ENCODE data around the gene LUC7L3.

LUC7L3 gene

DNA sequence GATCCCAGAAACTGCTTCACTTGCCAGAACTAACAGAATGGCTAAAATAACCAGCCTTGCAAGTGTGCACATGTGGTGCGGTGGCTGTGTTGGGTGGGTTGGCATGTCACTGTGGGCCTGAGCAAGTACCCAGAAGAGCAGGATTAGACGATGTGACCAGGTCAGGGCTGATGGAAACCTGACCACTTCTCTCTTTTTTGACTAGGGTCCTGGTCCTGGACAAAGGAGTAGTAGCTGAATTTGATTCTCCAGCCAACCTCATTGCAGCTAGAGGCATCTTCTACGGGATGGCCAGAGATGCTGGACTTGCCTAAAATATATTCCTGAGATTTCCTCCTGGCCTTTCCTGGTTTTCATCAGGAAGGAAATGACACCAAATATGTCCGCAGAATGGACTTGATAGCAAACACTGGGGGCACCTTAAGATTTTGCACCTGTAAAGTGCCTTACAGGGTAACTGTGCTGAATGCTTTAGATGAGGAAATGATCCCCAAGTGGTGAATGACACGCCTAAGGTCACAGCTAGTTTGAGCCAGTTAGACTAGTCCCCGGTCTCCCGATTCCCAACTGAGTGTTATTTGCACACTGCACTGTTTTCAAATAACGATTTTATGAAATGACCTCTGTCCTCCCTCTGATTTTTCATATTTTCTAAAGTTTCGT, 28.4 kb upstream of the LUC7L3 start:
- H3K27me3 ChIP-seq (ENCODE audit: low read length): no peaks in the 10 kb centered on the region
- no peak for TF ChIP-seq EZH2phosphoT487 (conservative IDR thresholded peaks at IDR 0.05; ENCODE audit: low read length)
- TF ChIP-seq, protein P1, sequence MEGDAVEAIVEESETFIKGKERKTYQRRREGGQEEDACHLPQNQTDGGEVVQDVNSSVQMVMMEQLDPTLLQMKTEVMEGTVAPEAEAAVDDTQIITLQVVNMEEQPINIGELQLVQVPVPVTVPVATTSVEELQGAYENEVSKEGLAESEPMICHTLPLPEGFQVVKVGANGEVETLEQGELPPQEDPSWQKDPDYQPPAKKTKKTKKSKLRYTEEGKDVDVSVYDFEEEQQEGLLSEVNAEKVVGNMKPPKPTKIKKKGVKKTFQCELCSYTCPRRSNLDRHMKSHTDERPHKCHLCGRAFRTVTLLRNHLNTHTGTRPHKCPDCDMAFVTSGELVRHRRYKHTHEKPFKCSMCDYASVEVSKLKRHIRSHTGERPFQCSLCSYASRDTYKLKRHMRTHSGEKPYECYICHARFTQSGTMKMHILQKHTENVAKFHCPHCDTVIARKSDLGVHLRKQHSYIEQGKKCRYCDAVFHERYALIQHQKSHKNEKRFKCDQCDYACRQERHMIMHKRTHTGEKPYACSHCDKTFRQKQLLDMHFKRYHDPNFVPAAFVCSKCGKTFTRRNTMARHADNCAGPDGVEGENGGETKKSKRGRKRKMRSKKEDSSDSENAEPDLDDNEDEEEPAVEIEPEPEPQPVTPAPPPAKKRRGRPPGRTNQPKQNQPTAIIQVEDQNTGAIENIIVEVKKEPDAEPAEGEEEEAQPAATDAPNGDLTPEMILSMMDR (IDR thresholded peaks at IDR 0.05; ENCODE audit: insufficient read depth, low read length, poor library complexity, severe bottlenecking): no peak
- no peak overlapping the region for H3K4me2 ChIP-seq (ENCODE audit: low read depth, low read length, poor library complexity, severe bottlenecking)
- no peak overlapping the region for H3K27ac ChIP-seq (ENCODE audit: low read depth, low read length)
- no peak overlapping the region for H3K9ac ChIP-seq (ENCODE audit: low read length)
- no peaks in the 10 kb centered on the region for H3K9me2 ChIP-seq (replicated peaks; ENCODE audit: insufficient read depth, low read length)
- H3K79me2 ChIP-seq (ENCODE audit: insufficient read depth, low read length): no peaks in the 10 kb centered on the region
- peaks cover 6% of the 10 kb centered on the region; the same call in 1 of the 2 replicates for H3K36me3 ChIP-seq (ENCODE audit: low read length)
- no peak overlapping the region for H2AFZ ChIP-seq (ENCODE audit: low read depth, low read length, severe bottlenecking)
- H3K4me3 ChIP-seq (ENCODE audit: insufficient read depth, low read length, poor library complexity, severe bottlenecking): no peak overlapping the region
- no peaks in the 10 kb centered on the region for H3F3A ChIP-seq (ENCODE audit: insufficient read depth)
- no peaks in the 10 kb centered on the region for H3K9me3 ChIP-seq (ENCODE audit: insufficient read depth, low read length)
- no peaks in the 10 kb centered on the region for H4K20me1 ChIP-seq (ENCODE audit: low read depth, low read length)

DNA sequence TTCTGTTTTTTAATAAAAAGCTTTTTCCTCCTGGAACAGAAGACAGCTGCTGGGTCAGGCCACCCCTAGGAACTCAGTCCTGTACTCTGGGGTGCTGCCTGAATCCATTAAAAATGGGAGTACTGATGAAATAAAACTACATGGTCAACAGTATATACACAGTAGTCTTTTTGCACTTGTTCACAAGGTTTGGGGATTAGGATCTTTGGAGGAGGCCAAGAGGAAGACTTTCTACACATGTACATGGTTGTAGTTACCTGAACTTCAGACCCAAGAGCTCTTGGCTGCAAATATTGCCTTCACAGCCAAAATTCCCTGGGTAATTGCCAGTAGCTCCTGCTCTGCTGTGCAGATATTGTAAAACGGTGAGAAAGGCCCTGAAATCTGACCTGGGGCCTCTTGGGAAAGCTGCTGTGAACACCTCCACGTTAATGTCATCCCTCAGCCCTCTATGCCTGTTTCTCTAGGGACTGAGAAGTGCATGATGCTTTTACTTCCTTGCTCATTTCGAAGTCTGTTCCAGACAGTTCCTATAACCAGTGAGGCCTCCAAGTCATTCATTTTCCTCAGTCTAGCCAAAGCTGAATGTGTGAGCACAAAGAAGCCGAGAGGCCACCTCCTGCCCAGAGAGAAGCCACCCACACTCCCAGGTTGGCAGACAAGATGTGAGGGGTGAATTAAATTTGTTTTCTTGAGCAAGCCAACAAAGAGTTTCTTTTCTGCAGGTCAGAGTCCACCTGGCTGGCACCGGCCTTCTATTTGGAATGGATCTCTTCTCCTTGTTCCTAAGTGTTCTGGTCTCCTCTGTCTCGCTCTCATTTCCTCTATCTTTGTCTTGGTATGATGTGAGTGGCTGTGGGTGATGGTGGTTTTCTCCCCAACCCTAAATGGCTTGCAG, 27.6 kb upstream of the LUC7L3 start:
- no peak overlapping the region for H2AFZ ChIP-seq (ENCODE audit: low read depth, low read length, severe bottlenecking)
- TF ChIP-seq, protein P1 (IDR thresholded peaks at IDR 0.05; ENCODE audit: insufficient read depth, low read length, poor library complexity, severe bottlenecking): no peak
- no peak for TF ChIP-seq EZH2phosphoT487 (conservative IDR thresholded peaks at IDR 0.05; ENCODE audit: low read length)
- no peaks in the 10 kb centered on the region for H3K9me2 ChIP-seq (replicated peaks; ENCODE audit: insufficient read depth, low read length)
- H3K9ac ChIP-seq (ENCODE audit: low read length): no peak overlapping the region
- no peaks in the 10 kb centered on the region for H3F3A ChIP-seq (ENCODE audit: insufficient read depth)
- H3K27me3 ChIP-seq (ENCODE audit: low read length): no peaks in the 10 kb centered on the region
- H3K79me2 ChIP-seq (ENCODE audit: insufficient read depth, low read length): no peaks in the 10 kb centered on the region
- no peak overlapping the region for H3K4me3 ChIP-seq (ENCODE audit: insufficient read depth, low read length, poor library complexity, severe bottlenecking)
- peaks cover 12% of the 10 kb centered on the region; the same call in 1 of the 2 replicates for H3K36me3 ChIP-seq (ENCODE audit: low read length)
- no peak overlapping the region for H3K27ac ChIP-seq (ENCODE audit: low read depth, low read length)
- no peak overlapping the region for H3K4me2 ChIP-seq (ENCODE audit: low read depth, low read length, poor library complexity, severe bottlenecking)
- H3K9me3 ChIP-seq (ENCODE audit: insufficient read depth, low read length): no peaks in the 10 kb centered on the region
- no peaks in the 10 kb centered on the region for H4K20me1 ChIP-seq (ENCODE audit: low read depth, low read length)

DNA sequence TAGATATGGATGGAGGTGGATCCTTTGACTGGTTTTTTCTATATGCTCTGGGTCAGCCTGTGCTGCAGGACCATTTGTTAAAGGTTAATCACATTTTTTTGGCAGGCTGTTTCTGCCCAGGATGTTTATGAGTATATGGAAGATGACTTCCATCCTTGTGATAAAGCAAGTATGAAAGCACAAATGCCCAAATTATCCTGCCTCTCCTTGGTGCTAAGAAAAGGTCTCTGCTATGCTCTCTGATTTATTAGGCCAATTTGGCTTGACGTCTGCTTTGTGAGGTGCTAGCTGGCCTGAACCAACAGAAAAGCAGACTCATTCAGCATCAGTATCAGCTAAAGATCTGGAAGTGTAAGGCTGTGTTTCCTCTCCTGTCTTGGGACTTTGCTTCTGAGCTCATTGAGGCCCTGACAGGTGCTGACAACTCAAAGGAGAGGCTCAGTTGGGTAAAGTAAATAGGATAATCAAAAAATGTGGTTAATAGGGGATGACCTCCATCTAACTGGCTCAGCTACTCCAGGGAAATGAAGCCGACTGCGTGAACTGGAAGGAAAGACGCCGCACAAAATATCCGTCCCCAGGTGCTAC, 26.9 kb upstream of the LUC7L3 start:
- Histone ChIP-seq H3K9me2 (replicated peaks; ENCODE audit: insufficient read depth, low read length) (no peaks in the 10 kb centered on the region), H3K27me3 (ENCODE audit: low read length) (no peaks in the 10 kb centered on the region), H3K79me2 (ENCODE audit: insufficient read depth, low read length) (no peaks in the 10 kb centered on the region), H3K27ac (ENCODE audit: low read depth, low read length) (no peak overlapping the region), H3K4me2 (ENCODE audit: low read depth, low read length, poor library complexity, severe bottlenecking) (no peak overlapping the region), H4K20me1 (ENCODE audit: low read depth, low read length) (no peaks in the 10 kb centered on the region), H3K9me3 (ENCODE audit: insufficient read depth, low read length) (no peaks in the 10 kb centered on the region), H3K36me3 (ENCODE audit: low read length) (peaks cover 12% of the 10 kb centered on the region; the same call in 1 of the 2 replicates), H3K4me3 (ENCODE audit: insufficient read depth, low read length, poor library complexity, severe bottlenecking) (no peak overlapping the region), H3F3A (ENCODE audit: insufficient read depth) (no peaks in the 10 kb centered on the region), H3K9ac (ENCODE audit: low read length) (no peak overlapping the region), H2AFZ (ENCODE audit: low read depth, low read length, severe bottlenecking) (no peak overlapping the region)
- TF ChIP-seq, protein P1 (IDR thresholded peaks at IDR 0.05; ENCODE audit: insufficient read depth, low read length, poor library complexity, severe bottlenecking): no peak
- TF ChIP-seq EZH2phosphoT487 (conservative IDR thresholded peaks at IDR 0.05; ENCODE audit: low read length): no peak

Data from SU-DHL-6 (cell line).